GM23338 (cell line): ENCODE measurements around the gene IZUMO2. TPM values are rescaled to one million over a fixed set of nuclear protein-coding genes. Genes with fewer than 3 reads are reported as not detected.

ENCODE experiments used
- ATAC-seq: fragments of 200-7000 bp; cut with Tn5 transposase; 3 replicates; pipeline ENCODE4 v1.9.1; 2020
- DNase-seq: peaks from one replicate; pipeline ENCODE4 v3.0.0-alpha.2; 2015; ENCODE audit warnings: low spot score
- H2AFZ ChIP-seq: fragments of 200-600 bp; sonication (generic); 2 replicates; pipeline ENCODE4 v1.8.0; 2016; ENCODE audit warnings: antibody characterized with exemption, mild to moderate bottlenecking, moderate library complexity
- H3F3A ChIP-seq: fragments of 200-600 bp; sonication (generic); replicated peaks from 2 replicates; pipeline ENCODE4 v1.8.0; 2017; ENCODE audit warnings: antibody characterized with exemption, mixed run types, low read depth
- H3K27ac ChIP-seq: fragments of 200-600 bp; sonication (generic); 2 replicates; pipeline ENCODE4 v1.6.1; 2016; ENCODE audit warnings: low read depth
- H3K27me3 ChIP-seq: fragments of 200-600 bp; sonication (generic); 2 replicates; pipeline ENCODE4 v1.8.0; 2016; ENCODE audit warnings: mild to moderate bottlenecking, mixed run types, moderate library complexity; ENCODE audit not compliant: insufficient read depth
- H3K36me3 ChIP-seq: fragments of 200-600 bp; sonication (generic); 2 replicates; pipeline ENCODE4 v1.8.0; 2016; ENCODE audit warnings: mild to moderate bottlenecking; ENCODE audit not compliant: insufficient read depth
- H3K4me1 ChIP-seq: fragments of 200-600 bp; sonication (generic); 2 replicates; pipeline ENCODE4 v1.8.0; 2016; ENCODE audit warnings: mild to moderate bottlenecking, moderate library complexity; ENCODE audit not compliant: insufficient read depth
- H3K4me2 ChIP-seq: fragments of 200-600 bp; sonication (generic); 2 replicates; pipeline ENCODE4 v1.7.1; 2017; ENCODE audit warnings: mixed run types
- H3K4me3 ChIP-seq: fragments of 200-600 bp; sonication (generic); 2 replicates; pipeline ENCODE4 v1.6.1; 2016; ENCODE audit warnings: mixed run types
- H3K79me2 ChIP-seq: fragments of 200-600 bp; sonication (generic); replicated peaks from 2 replicates; pipeline ENCODE4 v1.8.0; 2017; ENCODE audit warnings: mild to moderate bottlenecking; ENCODE audit not compliant: insufficient read depth
- H3K9me2 ChIP-seq: fragments of 200-600 bp; sonication (generic); 2 replicates; pipeline ENCODE4 v1.8.0; 2017; ENCODE audit not compliant: insufficient read depth
- H4K20me1 ChIP-seq: fragments of 200-600 bp; sonication (generic); replicated peaks from 2 replicates; pipeline ENCODE4 v1.8.0; 2017; ENCODE audit warnings: mild to moderate bottlenecking; ENCODE audit not compliant: insufficient read depth
- H3K27ac Mint-ChIP-seq: 2 replicates; pipeline ENCODE4 v1.8.0; 2020; ENCODE audit warnings: inconsistent platforms, mild to moderate bottlenecking, moderate library complexity, mixed read lengths
- H3K27me3 Mint-ChIP-seq: 3 replicates; pipeline ENCODE4 v1.8.0; 2022; ENCODE audit warnings: low read depth, mild to moderate bottlenecking, moderate library complexity, mixed read lengths, inconsistent platforms; ENCODE audit not compliant: insufficient read depth, poor library complexity
- H3K36me3 Mint-ChIP-seq: 3 replicates; pipeline ENCODE4 v1.8.0; 2021; ENCODE audit warnings: low read depth, mild to moderate bottlenecking, inconsistent platforms, moderate library complexity, mixed read lengths
- H3K4me1 Mint-ChIP-seq: 3 replicates; pipeline ENCODE4 v1.8.0; 2020; ENCODE audit warnings: mild to moderate bottlenecking, inconsistent platforms, mixed read lengths
- H3K4me3 Mint-ChIP-seq: 3 replicates; pipeline ENCODE4 v1.8.0; 2021; ENCODE audit warnings: moderate library complexity, mild to moderate bottlenecking, inconsistent platforms, mixed read lengths
- H3K9me3 Mint-ChIP-seq: 3 replicates; pipeline ENCODE4 v1.8.0; 2020; ENCODE audit warnings: moderate library complexity, mild to moderate bottlenecking, inconsistent platforms, mixed read lengths
- CREB1 ChIP-seq: fragments of 250-450 bp; sonication (Bioruptor Pico); IDR thresholded peaks from 2 replicates; pipeline ENCODE4 v1.5.0; 2020; ENCODE audit warnings: low read depth, mild to moderate bottlenecking, moderate library complexity
- ETS1 ChIP-seq: IDR thresholded peaks from 2 replicates; pipeline ENCODE4 v1.6.1; 2016; ENCODE audit warnings: antibody characterized with exemption
- EZH2phosphoT487 ChIP-seq: fragments of 200-600 bp; sonication (generic); IDR thresholded peaks from one replicate; pipeline ENCODE4 v1.8.1; 2018; ENCODE audit warnings: antibody characterized with exemption; ENCODE audit not compliant: unreplicated experiment
- JUNB ChIP-seq: IDR thresholded peaks from one replicate; pipeline ENCODE4 v1.6.1; 2016; ENCODE audit warnings: antibody characterized with exemption; ENCODE audit not compliant: unreplicated experiment
- NANOG ChIP-seq: IDR thresholded peaks from 2 replicates; pipeline ENCODE4 v1.6.1; 2016; ENCODE audit warnings: antibody characterized with exemption, borderline replicate concordance
- REST ChIP-seq: IDR thresholded peaks from one replicate; pipeline ENCODE4 v1.6.1; 2018; ENCODE audit warnings: antibody characterized with exemption; ENCODE audit not compliant: unreplicated experiment
- ZNF114 ChIP-seq: fragments of 250-450 bp; sonication (Bioruptor Pico); IDR thresholded peaks from 2 replicates; pipeline ENCODE4 v1.5.0; 2020; ENCODE audit warnings: mild to moderate bottlenecking, moderate library complexity
- ZNF331 ChIP-seq: fragments of 250-450 bp; sonication (Bioruptor Pico); IDR thresholded peaks from 2 replicates; pipeline ENCODE4 v1.5.0; 2020; ENCODE audit warnings: low read depth, mild to moderate bottlenecking, moderate library complexity
- polyA plus RNA-seq: library from polyadenylated mRNA; unstranded; fragments of >200 nt; fragmentation: Nextera tagmentation; extraction: Ambion mirVana; gene quantifications from 2 replicates; pipeline ENCODE4 v1.2.1, GENCODE V29; 2016
- total RNA-seq: library from RNA; depleted of rRNA; stranded (reverse); fragments of >200 nt; shearing (Covaris generic); gene quantifications from 2 replicates; pipeline ENCODE4 v1.2.3, GENCODE V29; 2014
- TF ChIP-seq, protein P1 (sequence below): fragments of 250-450 bp; sonication (Bioruptor Pico); IDR thresholded peaks from 2 replicates; pipeline ENCODE4 v1.5.0; 2020; ENCODE audit warnings: mild to moderate bottlenecking, moderate library complexity

Gene IZUMO2
- total and polyA plus RNA-seq, 2 experiments from 2014 or later, result 3.1 to 5.0 TPM

GRCh38 chr19:50171752-50172151, 8.7 kb upstream of the IZUMO2 start:
- Histone ChIP-seq H3K27me3 (no peaks in the 10 kb centered on the region), H3K4me3 (no peak overlapping the region), H3K4me1 (no peaks in the 10 kb centered on the region), H4K20me1 (no peaks in the 10 kb centered on the region), H3K4me2 (no peak overlapping the region), H3F3A (no peaks in the 10 kb centered on the region), H3K79me2 (no peaks in the 10 kb centered on the region), H2AFZ (no peak overlapping the region), H3K36me3 (no peaks in the 10 kb centered on the region), H3K9me2 (no peaks in the 10 kb centered on the region), H3K27ac (no peak overlapping the region)
- no peaks in the 10 kb centered on the region for H3K4me1 Mint-ChIP-seq
- peaks cover 29% of the 10 kb centered on the region for H3K36me3 Mint-ChIP-seq
- no peak for TF ChIP-seq CREB1
- no peak for TF ChIP-seq EZH2phosphoT487
- TF ChIP-seq REST, result no peak
- TF ChIP-seq JUNB, result no peak
- no peak for TF ChIP-seq NANOG
- no peak for TF ChIP-seq ZNF331
- no peak for TF ChIP-seq ETS1
- no peak for TF ChIP-seq ZNF114 (CRISPR knock-in tag)
- TF ChIP-seq, protein P1, sequence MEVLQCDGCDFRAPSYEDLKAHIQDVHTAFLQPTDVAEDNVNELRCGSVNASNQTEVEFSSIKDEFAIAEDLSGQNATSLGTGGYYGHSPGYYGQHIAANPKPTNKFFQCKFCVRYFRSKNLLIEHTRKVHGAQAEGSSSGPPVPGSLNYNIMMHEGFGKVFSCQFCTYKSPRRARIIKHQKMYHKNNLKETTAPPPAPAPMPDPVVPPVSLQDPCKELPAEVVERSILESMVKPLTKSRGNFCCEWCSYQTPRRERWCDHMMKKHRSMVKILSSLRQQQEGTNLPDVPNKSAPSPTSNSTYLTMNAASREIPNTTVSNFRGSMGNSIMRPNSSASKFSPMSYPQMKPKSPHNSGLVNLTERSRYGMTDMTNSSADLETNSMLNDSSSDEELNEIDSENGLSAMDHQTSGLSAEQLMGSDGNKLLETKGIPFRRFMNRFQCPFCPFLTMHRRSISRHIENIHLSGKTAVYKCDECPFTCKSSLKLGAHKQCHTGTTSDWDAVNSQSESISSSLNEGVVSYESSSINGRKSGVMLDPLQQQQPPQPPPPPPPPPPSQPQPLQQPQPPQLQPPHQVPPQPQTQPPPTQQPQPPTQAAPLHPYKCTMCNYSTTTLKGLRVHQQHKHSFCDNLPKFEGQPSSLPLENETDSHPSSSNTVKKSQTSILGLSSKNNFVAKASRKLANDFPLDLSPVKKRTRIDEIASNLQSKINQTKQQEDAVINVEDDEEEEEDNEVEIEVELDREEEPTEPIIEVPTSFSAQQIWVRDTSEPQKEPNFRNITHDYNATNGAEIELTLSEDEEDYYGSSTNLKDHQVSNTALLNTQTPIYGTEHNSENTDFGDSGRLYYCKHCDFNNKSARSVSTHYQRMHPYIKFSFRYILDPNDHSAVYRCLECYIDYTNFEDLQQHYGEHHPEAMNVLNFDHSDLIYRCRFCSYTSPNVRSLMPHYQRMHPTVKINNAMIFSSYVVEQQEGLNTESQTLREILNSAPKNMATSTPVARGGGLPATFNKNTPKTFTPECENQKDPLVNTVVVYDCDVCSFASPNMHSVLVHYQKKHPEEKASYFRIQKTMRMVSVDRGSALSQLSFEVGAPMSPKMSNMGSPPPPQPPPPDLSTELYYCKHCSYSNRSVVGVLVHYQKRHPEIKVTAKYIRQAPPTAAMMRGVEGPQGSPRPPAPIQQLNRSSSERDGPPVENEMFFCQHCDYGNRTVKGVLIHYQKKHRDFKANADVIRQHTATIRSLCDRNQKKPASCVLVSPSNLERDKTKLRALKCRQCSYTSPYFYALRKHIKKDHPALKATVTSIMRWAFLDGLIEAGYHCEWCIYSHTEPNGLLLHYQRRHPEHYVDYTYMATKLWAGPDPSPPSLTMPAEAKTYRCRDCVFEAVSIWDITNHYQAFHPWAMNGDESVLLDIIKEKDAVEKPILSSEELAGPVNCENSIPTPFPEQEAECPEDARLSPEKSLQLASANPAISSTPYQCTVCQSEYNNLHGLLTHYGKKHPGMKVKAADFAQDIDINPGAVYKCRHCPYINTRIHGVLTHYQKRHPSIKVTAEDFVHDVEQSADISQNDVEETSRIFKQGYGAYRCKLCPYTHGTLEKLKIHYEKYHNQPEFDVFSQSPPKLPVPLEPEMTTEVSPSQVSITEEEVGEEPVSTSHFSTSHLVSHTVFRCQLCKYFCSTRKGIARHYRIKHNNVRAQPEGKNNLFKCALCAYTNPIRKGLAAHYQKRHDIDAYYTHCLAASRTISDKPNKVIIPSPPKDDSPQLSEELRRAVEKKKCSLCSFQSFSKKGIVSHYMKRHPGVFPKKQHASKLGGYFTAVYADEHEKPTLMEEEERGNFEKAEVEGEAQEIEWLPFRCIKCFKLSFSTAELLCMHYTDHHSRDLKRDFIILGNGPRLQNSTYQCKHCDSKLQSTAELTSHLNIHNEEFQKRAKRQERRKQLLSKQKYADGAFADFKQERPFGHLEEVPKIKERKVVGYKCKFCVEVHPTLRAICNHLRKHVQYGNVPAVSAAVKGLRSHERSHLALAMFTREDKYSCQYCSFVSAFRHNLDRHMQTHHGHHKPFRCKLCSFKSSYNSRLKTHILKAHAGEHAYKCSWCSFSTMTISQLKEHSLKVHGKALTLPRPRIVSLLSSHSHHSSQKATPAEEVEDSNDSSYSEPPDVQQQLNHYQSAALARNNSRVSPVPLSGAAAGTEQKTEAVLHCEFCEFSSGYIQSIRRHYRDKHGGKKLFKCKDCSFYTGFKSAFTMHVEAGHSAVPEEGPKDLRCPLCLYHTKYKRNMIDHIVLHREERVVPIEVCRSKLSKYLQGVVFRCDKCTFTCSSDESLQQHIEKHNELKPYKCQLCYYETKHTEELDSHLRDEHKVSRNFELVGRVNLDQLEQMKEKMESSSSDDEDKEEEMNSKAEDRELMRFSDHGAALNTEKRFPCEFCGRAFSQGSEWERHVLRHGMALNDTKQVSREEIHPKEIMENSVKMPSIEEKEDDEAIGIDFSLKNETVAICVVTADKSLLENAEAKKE (CRISPR knock-in tag), result no peak
- peaks cover 8% of the 10 kb centered on the region for H3K27me3 Mint-ChIP-seq
- no peak overlapping the region for H3K27ac Mint-ChIP-seq
- no peak overlapping the region for H3K4me3 Mint-ChIP-seq
- H3K9me3 Mint-ChIP-seq, result peaks cover 98% of the 10 kb centered on the region
- DNase-seq (no peak), ATAC-seq (no peak)
